Measurements from ENCODE around the gene SEC14L6. TPM values are rescaled to one million over a fixed set of nuclear protein-coding genes. Genes with fewer than 3 reads are reported as not detected.

The SEC14L6 gene
- total RNA-seq, 1 experiment from 2014 or later: not detected

DNA sequence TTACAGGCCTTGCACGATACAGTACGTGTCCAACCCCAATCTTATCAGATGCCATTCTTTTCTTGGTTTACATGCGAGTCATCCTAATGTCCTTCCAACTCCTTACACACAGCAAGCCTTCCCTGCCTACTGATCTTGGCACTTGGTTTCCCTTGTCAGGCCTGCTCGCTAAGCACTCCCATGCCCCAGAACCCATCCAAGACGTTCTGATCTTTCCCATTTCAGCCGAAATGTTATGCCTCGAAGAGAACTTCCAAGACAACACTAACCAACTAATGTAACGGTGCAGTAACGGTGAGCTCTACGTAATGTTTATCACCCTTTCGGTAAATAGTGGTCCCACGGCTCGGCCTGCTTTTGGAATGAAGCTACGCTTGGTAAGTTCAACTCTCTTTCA, 44.6 kb upstream of the SEC14L6 start:
- CTCF ChIA-PET: interaction anchor here (0.6 to 1.7 kb wide), 3 partner anchors 10 to 164 kb away, joined by 3 to 9 read pairs (median 5); no protein-coding TSS in a partner anchor
- Mint-ChIP-seq H3K27me3 (ENCODE audit: insufficient read depth, unreplicated experiment) (no peaks in the 10 kb centered on the region), H3K36me3 (ENCODE audit: insufficient read depth, unreplicated experiment) (peaks cover 36% of the 10 kb centered on the region), H3K4me1 (ENCODE audit: insufficient read depth, unreplicated experiment) (no peaks in the 10 kb centered on the region), H3K27ac (ENCODE audit: low read depth, unreplicated experiment) (no peak overlapping the region), H3K4me3 (ENCODE audit: unreplicated experiment) (no peak overlapping the region), H3K9me3 (ENCODE audit: unreplicated experiment) (no peaks in the 10 kb centered on the region)
- POLR2A ChIA-PET: interaction anchor here (0.6 to 4.6 kb wide), 18 partner anchors 8 to 1200 kb away, joined by 3 to 30 read pairs (median 3); partner anchors contain the start of genes MORC2, MTFP1, SEC14L2 and TCN2
- peak; percentile 19 for DNase-seq (ENCODE audit: unreplicated experiment)
- TF ChIP-seq, protein P1, sequence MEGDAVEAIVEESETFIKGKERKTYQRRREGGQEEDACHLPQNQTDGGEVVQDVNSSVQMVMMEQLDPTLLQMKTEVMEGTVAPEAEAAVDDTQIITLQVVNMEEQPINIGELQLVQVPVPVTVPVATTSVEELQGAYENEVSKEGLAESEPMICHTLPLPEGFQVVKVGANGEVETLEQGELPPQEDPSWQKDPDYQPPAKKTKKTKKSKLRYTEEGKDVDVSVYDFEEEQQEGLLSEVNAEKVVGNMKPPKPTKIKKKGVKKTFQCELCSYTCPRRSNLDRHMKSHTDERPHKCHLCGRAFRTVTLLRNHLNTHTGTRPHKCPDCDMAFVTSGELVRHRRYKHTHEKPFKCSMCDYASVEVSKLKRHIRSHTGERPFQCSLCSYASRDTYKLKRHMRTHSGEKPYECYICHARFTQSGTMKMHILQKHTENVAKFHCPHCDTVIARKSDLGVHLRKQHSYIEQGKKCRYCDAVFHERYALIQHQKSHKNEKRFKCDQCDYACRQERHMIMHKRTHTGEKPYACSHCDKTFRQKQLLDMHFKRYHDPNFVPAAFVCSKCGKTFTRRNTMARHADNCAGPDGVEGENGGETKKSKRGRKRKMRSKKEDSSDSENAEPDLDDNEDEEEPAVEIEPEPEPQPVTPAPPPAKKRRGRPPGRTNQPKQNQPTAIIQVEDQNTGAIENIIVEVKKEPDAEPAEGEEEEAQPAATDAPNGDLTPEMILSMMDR (IDR thresholded peaks at IDR 0.05; ENCODE audit: unreplicated experiment): no peak
- BruUV-seq (replicated peaks): TSS peak; percentile 60
- intact Hi-C loops (cut with micrococcal nuclease): loop anchor here (1.0 kb wide), 1 partner anchor 146 kb away; no protein-coding TSS in a partner anchor

DNA sequence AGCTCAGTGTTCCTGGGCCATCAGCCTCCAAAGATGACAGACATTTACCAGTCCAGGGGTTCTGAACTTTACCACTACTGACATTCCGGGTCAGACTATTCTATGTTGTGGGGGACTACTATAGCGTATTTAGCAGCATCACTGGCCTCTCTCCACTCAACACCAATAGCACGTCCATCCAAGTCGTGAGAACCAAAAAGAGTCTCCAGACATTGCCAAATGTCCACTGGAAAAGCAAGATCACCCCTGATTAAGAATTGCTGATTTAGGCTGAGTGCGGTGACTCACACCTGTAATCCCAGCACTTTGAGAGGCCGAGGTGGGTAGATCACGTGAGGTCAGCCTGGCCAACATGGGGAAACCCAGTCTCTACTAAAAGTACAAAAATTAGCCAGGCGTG, 39.9 kb upstream of the SEC14L6 start:
- peaks cover 73% of the 10 kb centered on the region for H3K36me3 Mint-ChIP-seq (ENCODE audit: insufficient read depth, unreplicated experiment)
- TF ChIP-seq, protein P1 (IDR thresholded peaks at IDR 0.05; ENCODE audit: unreplicated experiment): no peak
- no peaks in the 10 kb centered on the region for H3K27me3 Mint-ChIP-seq (ENCODE audit: insufficient read depth, unreplicated experiment)
- no peak overlapping the region for H3K4me3 Mint-ChIP-seq (ENCODE audit: unreplicated experiment)
- DNase-seq (ENCODE audit: unreplicated experiment): no peak
- POLR2A ChIA-PET: no interaction called here
- H3K4me1 Mint-ChIP-seq (ENCODE audit: insufficient read depth, unreplicated experiment): no peaks in the 10 kb centered on the region
- H3K27ac Mint-ChIP-seq (ENCODE audit: low read depth, unreplicated experiment): no peak overlapping the region
- CTCF ChIA-PET: interaction anchor here (0.5 kb wide), 1 partner anchor 1243 kb away, joined by 3 read pairs; no protein-coding TSS in a partner anchor
- H3K9me3 Mint-ChIP-seq (ENCODE audit: unreplicated experiment): no peaks in the 10 kb centered on the region
- BruUV-seq (replicated peaks): no TSS peak
- intact Hi-C loops (cut with micrococcal nuclease): no loop called here

GRCh38 chr22:30584441-30584840, 37.9 kb upstream of the SEC14L6 start:
- ChIA-PET CTCF (interaction anchor here (0.6 kb wide), 1 partner anchor 197 kb away, joined by 3 read pairs; the partner anchor contains the start of gene RNF215), POLR2A (no interaction called here)
- DNase-seq (ENCODE audit: unreplicated experiment): no peak
- Mint-ChIP-seq H3K4me1 (ENCODE audit: insufficient read depth, unreplicated experiment) (no peaks in the 10 kb centered on the region), H3K4me3 (ENCODE audit: unreplicated experiment) (no peak overlapping the region), H3K9me3 (ENCODE audit: unreplicated experiment) (no peaks in the 10 kb centered on the region), H3K27me3 (ENCODE audit: insufficient read depth, unreplicated experiment) (no peaks in the 10 kb centered on the region), H3K27ac (ENCODE audit: low read depth, unreplicated experiment) (no peak overlapping the region), H3K36me3 (ENCODE audit: insufficient read depth, unreplicated experiment) (peaks cover 90% of the 10 kb centered on the region)
- TF ChIP-seq, protein P1 (IDR thresholded peaks at IDR 0.05; ENCODE audit: unreplicated experiment): no peak
- BruUV-seq (replicated peaks): no TSS peak
- intact Hi-C loops (cut with micrococcal nuclease): no loop called here

DNA sequence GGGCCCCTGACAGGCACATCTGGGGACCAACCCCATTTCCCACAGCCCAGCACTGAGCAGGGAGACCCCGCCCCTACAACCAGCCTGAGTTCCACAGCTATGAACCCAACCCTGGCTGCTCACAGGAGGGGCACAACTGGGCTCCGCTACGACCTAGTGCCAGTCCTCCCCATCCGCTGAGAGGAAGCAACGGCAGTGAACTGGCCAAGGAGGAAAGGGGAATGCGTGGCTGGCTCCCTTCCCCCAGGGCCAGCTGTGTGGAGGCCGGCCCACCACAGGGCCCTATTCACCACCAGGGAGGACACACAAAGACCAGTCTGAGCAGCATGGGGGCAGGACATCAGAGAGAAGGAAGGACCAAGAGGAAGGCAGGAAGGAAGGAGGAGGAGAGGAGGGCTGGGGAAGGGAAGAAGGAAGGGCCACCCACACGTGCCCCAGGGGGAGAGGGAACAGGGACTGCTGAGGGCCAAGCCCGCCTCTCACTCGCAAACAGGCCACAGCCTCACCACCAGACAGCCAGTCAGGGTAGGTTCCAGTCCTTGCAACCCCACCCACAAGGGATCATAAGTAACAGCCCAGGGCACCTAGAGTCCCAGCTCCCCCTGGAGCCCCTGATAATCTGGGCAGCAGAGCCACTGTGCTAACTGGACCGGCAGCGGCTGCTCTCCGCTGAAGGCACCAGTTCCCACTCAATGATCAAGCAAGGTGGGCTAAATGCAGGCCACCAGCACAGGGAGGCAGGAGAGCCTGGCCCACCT, 36.4 kb upstream of the SEC14L6 start:
- no peaks in the 10 kb centered on the region for H3K4me1 Mint-ChIP-seq (ENCODE audit: insufficient read depth, unreplicated experiment)
- ChIA-PET CTCF (interaction anchor here (0.5 to 0.7 kb wide), 2 partner anchors 165 to 338 kb away, joined by 3 read pairs; no protein-coding TSS in a partner anchor), POLR2A (interaction anchor here (0.6 to 1.0 kb wide), 2 partner anchors 9 to 84 kb away, joined by 3 read pairs; partner anchors contain the start of gene PES1)
- no peak overlapping the region for H3K27ac Mint-ChIP-seq (ENCODE audit: low read depth, unreplicated experiment)
- no peaks in the 10 kb centered on the region for H3K27me3 Mint-ChIP-seq (ENCODE audit: insufficient read depth, unreplicated experiment)
- no peak overlapping the region for H3K4me3 Mint-ChIP-seq (ENCODE audit: unreplicated experiment)
- TF ChIP-seq, protein P1 (IDR thresholded peaks at IDR 0.05; ENCODE audit: unreplicated experiment): no peak
- no peaks in the 10 kb centered on the region for H3K9me3 Mint-ChIP-seq (ENCODE audit: unreplicated experiment)
- no TSS peak for BruUV-seq (replicated peaks)
- intact Hi-C loops (cut with micrococcal nuclease): no loop called here
- DNase-seq (ENCODE audit: unreplicated experiment): no peak
- peaks cover 90% of the 10 kb centered on the region for H3K36me3 Mint-ChIP-seq (ENCODE audit: insufficient read depth, unreplicated experiment)
